DND-41 (cell line): ENCODE measurements around the gene PLCB4.

Source experiments
- ATAC-seq: fragments of 200-7000 bp; cut with Tn5 transposase; 3 replicates; pipeline ENCODE4 v1.9.1; 2021; ENCODE audit warnings: low read depth; ENCODE audit not compliant: insufficient read depth
- DNase-seq: peaks from one replicate; pipeline ENCODE4 v3.0.0-alpha.2; 2020
- H2AFZ ChIP-seq: 2 replicates; pipeline ENCODE4 v1.6.0; 2012; ENCODE audit warnings: low read depth, low read length
- H3K27ac ChIP-seq: 2 replicates; pipeline ENCODE4 v1.5.1; 2012; ENCODE audit warnings: low read length, inconsistent platforms
- H3K27me3 ChIP-seq: fragments of 200-600 bp; sonication (generic); 2 replicates; pipeline ENCODE4 v1.6.0; 2012; ENCODE audit warnings: low read length, mild to moderate bottlenecking, inconsistent platforms; ENCODE audit not compliant: insufficient read depth, poor library complexity
- H3K36me3 ChIP-seq: 2 replicates; pipeline ENCODE4 v1.5.1; 2012; ENCODE audit warnings: low read length, inconsistent platforms; ENCODE audit not compliant: insufficient read depth
- H3K4me1 ChIP-seq: 2 replicates; pipeline ENCODE4 v1.5.1; 2012; ENCODE audit warnings: mild to moderate bottlenecking, low read length; ENCODE audit not compliant: insufficient read depth
- H3K4me2 ChIP-seq: 2 replicates; pipeline ENCODE4 v1.6.0; 2012; ENCODE audit warnings: mild to moderate bottlenecking, moderate library complexity, low read length, inconsistent platforms; ENCODE audit not compliant: insufficient read depth
- H3K4me3 ChIP-seq, 2 experiments: fragments of 200-600 bp in 1 of 2; shearing (Covaris generic) in 1 of 2; 2 replicates each; pipeline ENCODE4 v1.5.1; 2012 to 2016; ENCODE audit warnings: inconsistent platforms in 2 of 2, low read length in 2 of 2, mild to moderate bottlenecking in 2 of 2, low read depth in 1 of 2, moderate library complexity in 1 of 2
- H3K79me2 ChIP-seq: 2 replicates; pipeline ENCODE4 v1.6.0; 2012; ENCODE audit warnings: low read length, inconsistent platforms; ENCODE audit not compliant: insufficient read depth
- H3K9ac ChIP-seq: 2 replicates; pipeline ENCODE4 v1.6.0; 2012; ENCODE audit warnings: low read depth, mild to moderate bottlenecking, inconsistent platforms, low read length, moderate library complexity
- H3K9me3 ChIP-seq: 2 replicates; pipeline ENCODE4 v1.5.1; 2012; ENCODE audit warnings: low read length, moderate library complexity, mild to moderate bottlenecking, inconsistent platforms; ENCODE audit not compliant: insufficient read depth, severe bottlenecking
- H4K20me1 ChIP-seq: 2 replicates; pipeline ENCODE4 v1.6.0; 2012; ENCODE audit warnings: low read length; ENCODE audit not compliant: insufficient read depth
- EZH2 ChIP-seq: IDR thresholded peaks from 3 replicates; pipeline ENCODE4 v1.6.1; 2012; ENCODE audit warnings: borderline replicate concordance, low read depth, mild to moderate bottlenecking, moderate library complexity, low read length, inconsistent platforms; ENCODE audit not compliant: severe bottlenecking
- TF ChIP-seq, protein P1 (sequence below): IDR thresholded peaks from 2 replicates; pipeline ENCODE4 v1.5.1; 2012; ENCODE audit warnings: borderline replicate concordance, low read length, moderate library complexity, mild to moderate bottlenecking; ENCODE audit not compliant: poor library complexity, severe bottlenecking; ENCODE audit errors: extremely low read depth

PLCB4 gene

DNA sequence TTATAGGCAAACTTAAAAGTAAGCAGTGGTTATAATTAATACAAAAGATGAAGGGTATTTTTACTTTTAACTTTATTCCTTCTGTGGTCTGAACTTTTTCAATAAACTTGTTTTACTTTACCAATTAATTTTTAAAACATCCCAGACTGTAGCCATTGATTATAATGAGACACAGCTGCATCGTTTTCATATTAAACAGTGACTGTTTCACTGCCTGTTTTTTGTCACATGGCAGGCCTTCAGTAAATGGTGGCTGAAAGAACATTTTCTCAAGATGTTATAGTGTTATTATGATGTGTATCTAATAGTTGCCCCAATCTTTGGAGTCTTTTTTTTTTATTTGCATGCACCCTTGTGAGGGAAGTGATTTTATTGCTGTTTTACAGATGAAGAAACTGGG is 95.1 kb downstream of the PLCB4 start:
- TF ChIP-seq, protein P1, sequence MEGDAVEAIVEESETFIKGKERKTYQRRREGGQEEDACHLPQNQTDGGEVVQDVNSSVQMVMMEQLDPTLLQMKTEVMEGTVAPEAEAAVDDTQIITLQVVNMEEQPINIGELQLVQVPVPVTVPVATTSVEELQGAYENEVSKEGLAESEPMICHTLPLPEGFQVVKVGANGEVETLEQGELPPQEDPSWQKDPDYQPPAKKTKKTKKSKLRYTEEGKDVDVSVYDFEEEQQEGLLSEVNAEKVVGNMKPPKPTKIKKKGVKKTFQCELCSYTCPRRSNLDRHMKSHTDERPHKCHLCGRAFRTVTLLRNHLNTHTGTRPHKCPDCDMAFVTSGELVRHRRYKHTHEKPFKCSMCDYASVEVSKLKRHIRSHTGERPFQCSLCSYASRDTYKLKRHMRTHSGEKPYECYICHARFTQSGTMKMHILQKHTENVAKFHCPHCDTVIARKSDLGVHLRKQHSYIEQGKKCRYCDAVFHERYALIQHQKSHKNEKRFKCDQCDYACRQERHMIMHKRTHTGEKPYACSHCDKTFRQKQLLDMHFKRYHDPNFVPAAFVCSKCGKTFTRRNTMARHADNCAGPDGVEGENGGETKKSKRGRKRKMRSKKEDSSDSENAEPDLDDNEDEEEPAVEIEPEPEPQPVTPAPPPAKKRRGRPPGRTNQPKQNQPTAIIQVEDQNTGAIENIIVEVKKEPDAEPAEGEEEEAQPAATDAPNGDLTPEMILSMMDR: no peak
- no peak for TF ChIP-seq EZH2
- Histone ChIP-seq H3K4me2 (no peak overlapping the region), H3K36me3 (no peaks in the 10 kb centered on the region), H2AFZ (no peak overlapping the region), H3K27me3 (peaks cover 3% of the 10 kb centered on the region), H3K4me1 (peaks cover 11% of the 10 kb centered on the region), H3K4me3 (no peak overlapping the region), H4K20me1 (no peaks in the 10 kb centered on the region), H3K27ac (no peak overlapping the region), H3K9me3 (no peaks in the 10 kb centered on the region), H3K79me2 (no peaks in the 10 kb centered on the region), H3K9ac (no peak overlapping the region)
- no peak for ATAC-seq
- no peak for DNase-seq

DNA sequence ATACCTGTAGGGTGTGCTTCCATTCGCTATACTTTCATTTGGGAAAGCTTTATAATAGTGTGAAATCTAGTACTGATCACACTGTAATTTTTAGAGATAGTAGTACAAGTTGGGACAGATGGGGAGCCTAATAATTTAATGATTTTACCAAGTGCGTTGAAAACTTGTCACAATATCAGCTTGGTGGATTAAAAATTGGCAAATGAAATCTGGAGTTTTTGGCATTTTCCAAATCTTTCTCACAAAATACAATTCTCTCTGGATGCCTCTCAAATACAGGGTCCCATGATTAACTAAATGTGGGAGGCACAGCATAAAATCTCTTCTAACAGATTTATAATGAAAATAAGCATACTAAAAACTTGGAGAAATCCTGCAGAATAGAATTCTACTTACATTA is 96.4 kb downstream of the PLCB4 start:
- Histone ChIP-seq H3K9ac (no peak overlapping the region), H3K27me3 (no peaks in the 10 kb centered on the region), H3K9me3 (no peaks in the 10 kb centered on the region), H2AFZ (no peak overlapping the region), H3K4me1 (peaks cover 5% of the 10 kb centered on the region), H3K27ac (no peak overlapping the region), H3K79me2 (no peaks in the 10 kb centered on the region), H3K36me3 (no peaks in the 10 kb centered on the region), H3K4me2 (no peak overlapping the region), H4K20me1 (no peaks in the 10 kb centered on the region), H3K4me3 (no peak overlapping the region)
- no peak for TF ChIP-seq EZH2
- TF ChIP-seq, protein P1: no peak
- DNase-seq (no peak), ATAC-seq (no peak)

DNA sequence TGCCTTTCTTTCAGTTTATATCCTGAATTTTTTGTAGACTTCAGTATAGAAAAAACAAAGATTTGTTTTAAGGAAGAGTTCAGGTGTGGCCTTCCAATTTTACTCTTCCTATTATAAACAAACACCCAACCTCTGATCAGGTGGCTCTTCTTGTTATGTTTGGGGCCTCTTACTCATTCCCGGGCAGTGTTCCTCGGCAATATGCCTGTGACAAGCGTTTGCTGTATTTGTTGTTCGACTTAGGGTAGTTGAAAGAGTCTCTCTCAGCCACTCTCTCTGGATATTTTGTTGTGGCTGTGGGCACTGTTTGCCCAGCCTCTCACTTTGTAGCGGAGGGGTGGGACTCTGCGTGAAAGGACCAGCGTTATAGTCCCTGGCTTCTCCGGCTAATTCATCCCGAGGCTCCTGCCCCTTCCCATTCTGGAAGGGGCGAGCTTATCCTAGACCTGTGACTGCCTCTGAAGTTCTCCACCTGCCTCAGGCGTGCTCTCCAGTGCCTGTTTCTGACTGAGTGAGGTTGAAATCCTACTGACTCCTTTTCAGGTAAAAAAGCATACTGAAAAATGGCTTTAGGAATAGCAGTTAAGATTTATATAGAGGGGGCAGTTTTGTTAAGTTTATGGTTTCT is 97.4 kb downstream of the PLCB4 start:
- Histone ChIP-seq H3K27ac (no peak overlapping the region), H3K36me3 (no peaks in the 10 kb centered on the region), H3K79me2 (no peaks in the 10 kb centered on the region), H3K4me3 (no peak overlapping the region), H3K9ac (no peak overlapping the region), H3K4me2 (no peak overlapping the region), H4K20me1 (no peaks in the 10 kb centered on the region), H3K9me3 (no peaks in the 10 kb centered on the region), H3K27me3 (no peaks in the 10 kb centered on the region), H2AFZ (no peak overlapping the region), H3K4me1 (no peaks in the 10 kb centered on the region)
- no peak for TF ChIP-seq EZH2
- TF ChIP-seq, protein P1: no peak
- DNase-seq (no peak), ATAC-seq (no peak)
